CD4-positive, alpha-beta T cell treated with Interleukin-1 beta for 1 hour (primary cell): Measurements from ENCODE around the gene RAB3IL1.
A peak's percentile ranks its signal among the peaks of the same experiment; 100 is the strongest.

Source experiments
- DNase-seq, 2 donors: peaks; one replicate each; pipeline ENCODE4 v3.0.0-alpha.2; 2020 to 2022

Gene RAB3IL1

GRCh38 chr11:61903845-61904244 is 13.5 kb downstream of the RAB3IL1 start:
- no peak for DNase-seq

GRCh38 chr11:61902313-61902712 is 15.1 kb downstream of the RAB3IL1 start:
- DNase-seq, result no peak

- no peak for DNase-seq
These were observed 16.0 kb downstream of the RAB3IL1 start for GRCh38 chr11:61901397-61901796.

GRCh38 chr11:61900251-61900650 is 17.1 kb downstream of the RAB3IL1 start:
- no peak for DNase-seq

GRCh38 chr11:61899146-61899841 is 18.1 kb downstream of the RAB3IL1 start:
- peak; percentile 91 to 92 for DNase-seq

- no peak for DNase-seq
These were observed 19.2 kb downstream of the RAB3IL1 start for GRCh38 chr11:61898247-61898582.

GRCh38 chr11:61897387-61898246 is 19.7 kb downstream of the RAB3IL1 start:
- DNase-seq, result peak; percentile 76 to 77

GRCh38 chr11:61896665-61897386 is 20.5 kb downstream of the RAB3IL1 start:
- DNase-seq, result no peak

GRCh38 chr11:61895718-61896059 is 21.7 kb downstream of the RAB3IL1 start:
- DNase-seq, result no peak

- DNase-seq, result no peak
These were observed 22.2 kb downstream of the RAB3IL1 start for GRCh38 chr11:61895046-61895717.

GRCh38 chr11:61893981-61894380 is 23.4 kb downstream of the RAB3IL1 start:
- DNase-seq, result no peak

GRCh38 chr11:61892085-61892370 is 25.3 kb downstream of the RAB3IL1 start:
- no peak for DNase-seq

GRCh38 chr11:61891331-61892084 is 25.9 kb downstream of the RAB3IL1 start, which contains the start of gene FADS3:
Gene FADS3 (minus strand): TSS chr11:61891545. CDS start chr11:61891381, 164 bp downstream.
- peak; percentile 81 to 84 for DNase-seq

GRCh38 chr11:61890529-61891330 is 26.6 kb downstream of the RAB3IL1 start:
- peak; percentile 33 for DNase-seq

GRCh38 chr11:61889831-61890230 is 27.5 kb downstream of the RAB3IL1 start:
- DNase-seq, result no peak

GRCh38 chr11:61888590-61888989 is 28.8 kb downstream of the RAB3IL1 start:
- no peak for DNase-seq

GRCh38 chr11:61887839-61888494 is 29.4 kb downstream of the RAB3IL1 start:
- DNase-seq, result no peak

GRCh38 chr11:61886643-61887042 is 30.7 kb downstream of the RAB3IL1 start:
- no peak for DNase-seq

- no peak for DNase-seq
These were observed 31.4 kb downstream of the RAB3IL1 start for GRCh38 chr11:61885784-61886580.

GRCh38 chr11:61885166-61885778 is 32.1 kb downstream of the RAB3IL1 start:
- DNase-seq, result no peak
